Sigmoid colon (tissue), 7 donors: Measurements from ENCODE around the gene GALT. TPM values are rescaled to one million over a fixed set of nuclear protein-coding genes. Genes with fewer than 3 reads are reported as not detected.
A peak's percentile ranks its signal among the peaks of the same experiment; 100 is the strongest.

Experiments
- DNase-seq: peaks from one replicate; pipeline ENCODE4 v3.0.0-alpha.2; 2019
- H3K27ac ChIP-seq, 4 donors: fragments of 200-600 bp; sonication (generic); one replicate each; pipeline ENCODE4 v1.5.1; 2016 to 2019; ENCODE audit warnings: mild to moderate bottlenecking in 1 of 4
- H3K27me3 ChIP-seq, 3 donors: fragments of 200-600 bp; sonication (generic); one replicate each; pipeline ENCODE4 v1.5.1; 2019; ENCODE audit warnings: mild to moderate bottlenecking in 1 of 3
- H3K36me3 ChIP-seq, 4 donors: fragments of 200-600 bp; sonication (generic); one replicate each; pipeline ENCODE4 v1.5.1; 2016 to 2019
- H3K4me1 ChIP-seq, 4 donors: fragments of 200-600 bp; sonication (generic); one replicate each; pipeline ENCODE4 v1.5.1; 2017 to 2019
- H3K4me3 ChIP-seq, 4 donors: fragments of 200-600 bp; sonication (generic); one replicate each; pipeline ENCODE4 v1.5.1; 2017 to 2019; ENCODE audit warnings: mild to moderate bottlenecking in 2 of 4, moderate library complexity in 1 of 4
- H3K9me3 ChIP-seq, 4 donors: fragments of 200-600 bp in 3 of 4; sonication (generic) in 3 of 4; one replicate each; pipeline versions ENCODE4 v1.5.1 to v1.6.1; 2013 to 2019
- EP300 ChIP-seq, 4 donors: sonication (generic); formaldehyde crosslinking; IDR thresholded peaks; one replicate each; pipeline ENCODE4 v1.6.1; 2017; ENCODE audit warnings: antibody characterized with exemption in 4 of 4
- POLR2A ChIP-seq, 2 donors: fragments of 450-650 bp; IDR thresholded peaks; one replicate each; pipeline ENCODE4 v1.6.1; 2016; ENCODE audit warnings: antibody characterized with exemption in 2 of 2, mild to moderate bottlenecking in 2 of 2, moderate library complexity in 2 of 2
- POLR2AphosphoS5 ChIP-seq, 4 donors: sonication (generic); formaldehyde crosslinking; IDR thresholded peaks; one replicate each; pipeline ENCODE4 v1.6.1; 2017; ENCODE audit warnings: antibody characterized with exemption in 4 of 4
- WGBS, 2 donors: extraction: QIAGEN DNeasy Blood & Tissue Kit; methylation state at CpG; one replicate each; pipeline ENCODE4 v1.1.7; 2013; 5-methylcytosine and 5-hydroxymethylcytosine counted together
- intact Hi-C: fragments of 100-400 bp; cut with DNase I; formaldehyde crosslinking; loops from one replicate; pipeline ENCODE4 v1.15.1; 2023
- polyA plus RNA-seq, 3 donors: library from polyadenylated mRNA; stranded (reverse); fragments of 200-250 nt; gene quantifications; one replicate each; pipeline ENCODE4 v1.2.3, GENCODE V29; 2013
- total RNA-seq, 4 donors: library from RNA; depleted of rRNA; stranded (reverse); fragments of >200 nt; gene quantifications; one replicate each; pipeline ENCODE4 v1.1.0, GENCODE V29; 2016
- TF ChIP-seq, protein P1 (sequence below), 4 experiments: fragments of 450-650 bp in 3 of 4; fragments of 200-600 bp in 1 of 4; IDR thresholded peaks; one replicate each; pipeline ENCODE4 v1.5.1; 2016 to 2019; ENCODE audit warnings: antibody characterized with exemption in 4 of 4, mild to moderate bottlenecking in 3 of 4, moderate library complexity in 2 of 4
- donor health status: healthy with polysubstance abuse.
- donor health status: Bipolar disorder and iron deficiency.
- donor health status: healthy.

The GALT gene
- total and polyA plus RNA-seq, 7 donors, result 15.6 to 51.0 (median 33.1) TPM

DNA sequence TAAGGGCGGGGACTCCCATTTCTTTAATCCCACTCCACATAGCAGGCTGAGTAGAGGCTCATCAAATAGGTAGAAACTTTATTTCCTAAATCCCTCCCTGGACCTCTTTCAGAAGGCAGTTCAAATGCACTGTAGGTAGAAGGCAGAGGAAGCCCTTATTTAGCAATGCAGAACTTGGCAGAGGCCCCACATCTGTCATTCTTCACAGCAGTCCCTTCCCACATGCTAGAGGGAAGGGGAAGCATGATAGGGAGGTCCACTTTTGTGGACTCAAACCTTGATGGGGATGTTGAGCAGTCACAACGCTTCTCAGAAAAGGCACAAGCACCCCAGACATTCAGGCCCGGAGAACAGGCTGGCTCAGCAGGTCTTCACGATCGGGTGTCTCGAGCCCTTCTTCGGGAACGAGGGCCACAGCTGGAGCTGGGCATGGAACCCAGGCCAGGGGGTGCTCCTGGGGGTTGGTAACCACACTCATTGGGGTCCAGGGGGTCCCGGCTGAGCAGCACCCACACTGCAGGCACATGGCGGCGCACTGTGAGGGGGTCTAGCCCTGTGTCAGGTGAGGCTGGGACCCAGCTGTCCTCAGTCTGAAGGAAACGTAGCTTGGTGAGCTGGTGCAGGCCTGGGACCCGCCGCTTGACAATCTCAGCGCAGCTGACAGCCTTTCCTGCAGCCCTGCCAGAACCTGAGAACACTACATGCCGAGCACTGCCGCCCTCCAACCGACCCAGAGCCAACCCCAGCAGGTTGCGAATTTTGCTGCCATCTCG, 35.9 kb upstream of the GALT start:
- no peak for TF ChIP-seq POLR2AphosphoS5 (IDR thresholded peaks at IDR 0.05)
- TF ChIP-seq, protein P1, sequence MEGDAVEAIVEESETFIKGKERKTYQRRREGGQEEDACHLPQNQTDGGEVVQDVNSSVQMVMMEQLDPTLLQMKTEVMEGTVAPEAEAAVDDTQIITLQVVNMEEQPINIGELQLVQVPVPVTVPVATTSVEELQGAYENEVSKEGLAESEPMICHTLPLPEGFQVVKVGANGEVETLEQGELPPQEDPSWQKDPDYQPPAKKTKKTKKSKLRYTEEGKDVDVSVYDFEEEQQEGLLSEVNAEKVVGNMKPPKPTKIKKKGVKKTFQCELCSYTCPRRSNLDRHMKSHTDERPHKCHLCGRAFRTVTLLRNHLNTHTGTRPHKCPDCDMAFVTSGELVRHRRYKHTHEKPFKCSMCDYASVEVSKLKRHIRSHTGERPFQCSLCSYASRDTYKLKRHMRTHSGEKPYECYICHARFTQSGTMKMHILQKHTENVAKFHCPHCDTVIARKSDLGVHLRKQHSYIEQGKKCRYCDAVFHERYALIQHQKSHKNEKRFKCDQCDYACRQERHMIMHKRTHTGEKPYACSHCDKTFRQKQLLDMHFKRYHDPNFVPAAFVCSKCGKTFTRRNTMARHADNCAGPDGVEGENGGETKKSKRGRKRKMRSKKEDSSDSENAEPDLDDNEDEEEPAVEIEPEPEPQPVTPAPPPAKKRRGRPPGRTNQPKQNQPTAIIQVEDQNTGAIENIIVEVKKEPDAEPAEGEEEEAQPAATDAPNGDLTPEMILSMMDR (IDR thresholded peaks at IDR 0.05), result no peak
- TF ChIP-seq EP300 (IDR thresholded peaks at IDR 0.05), result no peak
- no peak for TF ChIP-seq POLR2A (IDR thresholded peaks at IDR 0.05)
- no peak for DNase-seq
- Histone ChIP-seq H3K36me3 (peaks cover 5 to 22% (median 13%) of the 10 kb centered on the region in 4 donors), H3K4me3 (peak overlapping the region in 1 of 4 donors; percentile 65), H3K4me1 (peaks cover 0 to 26% (median 21%) of the 10 kb centered on the region in 4 donors), H3K27me3 (no peaks in the 10 kb centered on the region), H3K27ac (peak overlapping the region in 1 of 4 donors; percentile 78), H3K9me3 (no peaks in the 10 kb centered on the region)
- intact Hi-C loops, result no loop called here
- WGBS, 2 donors, result 96 to 97% methylated on average over 20 of the region's 20 CpGs

DNA sequence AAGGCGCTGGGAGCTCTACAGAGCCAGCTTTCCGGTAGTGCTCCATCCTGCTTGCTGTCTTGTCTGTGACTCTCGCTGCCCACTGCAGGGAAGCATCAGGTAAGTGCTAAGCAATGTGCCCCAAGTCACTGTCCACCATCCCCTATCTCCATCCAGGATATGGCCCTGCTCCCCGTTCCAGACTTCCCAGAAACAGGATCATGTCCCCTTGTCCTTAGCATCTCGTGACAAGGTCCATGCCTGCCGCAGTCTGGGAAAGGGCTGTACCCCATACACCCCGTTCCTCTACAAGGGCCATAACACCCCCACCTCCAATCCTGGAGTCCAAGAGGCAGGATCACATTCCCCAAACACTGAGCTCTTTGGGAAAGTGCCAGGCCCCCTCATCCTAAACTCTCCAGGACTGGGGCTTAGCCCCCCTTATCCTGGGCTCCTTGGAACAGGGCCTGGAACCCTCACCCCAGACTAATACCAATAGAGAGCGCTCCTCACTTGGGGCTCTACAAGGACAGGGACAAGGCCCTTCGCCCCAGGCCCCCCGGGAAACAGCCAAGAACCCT, 35.1 kb upstream of the GALT start:
- DNase-seq, result peak; percentile 73
- intact Hi-C loops, result no loop called here
- H3K27ac ChIP-seq, result peak overlapping the region; percentile 78 to 84 (median 82)
- 38 to 64% methylated on average over 10 of the region's 10 CpGs for WGBS, 2 donors
- H3K9me3 ChIP-seq, result no peaks in the 10 kb centered on the region
- peak overlapping the region; percentile 61 to 70 (median 65) for H3K4me3 ChIP-seq
- peaks cover 0 to 26% (median 21%) of the 10 kb centered on the region in 4 donors for H3K4me1 ChIP-seq
- TF ChIP-seq POLR2A (IDR thresholded peaks at IDR 0.05) (no peak), EP300 (IDR thresholded peaks at IDR 0.05) (no peak), POLR2AphosphoS5 (IDR thresholded peaks at IDR 0.05) (no peak)
- TF ChIP-seq, protein P1 (IDR thresholded peaks at IDR 0.05), result no peak
- peaks cover 5 to 29% (median 16%) of the 10 kb centered on the region in 4 donors for H3K36me3 ChIP-seq
- no peaks in the 10 kb centered on the region for H3K27me3 ChIP-seq

DNA sequence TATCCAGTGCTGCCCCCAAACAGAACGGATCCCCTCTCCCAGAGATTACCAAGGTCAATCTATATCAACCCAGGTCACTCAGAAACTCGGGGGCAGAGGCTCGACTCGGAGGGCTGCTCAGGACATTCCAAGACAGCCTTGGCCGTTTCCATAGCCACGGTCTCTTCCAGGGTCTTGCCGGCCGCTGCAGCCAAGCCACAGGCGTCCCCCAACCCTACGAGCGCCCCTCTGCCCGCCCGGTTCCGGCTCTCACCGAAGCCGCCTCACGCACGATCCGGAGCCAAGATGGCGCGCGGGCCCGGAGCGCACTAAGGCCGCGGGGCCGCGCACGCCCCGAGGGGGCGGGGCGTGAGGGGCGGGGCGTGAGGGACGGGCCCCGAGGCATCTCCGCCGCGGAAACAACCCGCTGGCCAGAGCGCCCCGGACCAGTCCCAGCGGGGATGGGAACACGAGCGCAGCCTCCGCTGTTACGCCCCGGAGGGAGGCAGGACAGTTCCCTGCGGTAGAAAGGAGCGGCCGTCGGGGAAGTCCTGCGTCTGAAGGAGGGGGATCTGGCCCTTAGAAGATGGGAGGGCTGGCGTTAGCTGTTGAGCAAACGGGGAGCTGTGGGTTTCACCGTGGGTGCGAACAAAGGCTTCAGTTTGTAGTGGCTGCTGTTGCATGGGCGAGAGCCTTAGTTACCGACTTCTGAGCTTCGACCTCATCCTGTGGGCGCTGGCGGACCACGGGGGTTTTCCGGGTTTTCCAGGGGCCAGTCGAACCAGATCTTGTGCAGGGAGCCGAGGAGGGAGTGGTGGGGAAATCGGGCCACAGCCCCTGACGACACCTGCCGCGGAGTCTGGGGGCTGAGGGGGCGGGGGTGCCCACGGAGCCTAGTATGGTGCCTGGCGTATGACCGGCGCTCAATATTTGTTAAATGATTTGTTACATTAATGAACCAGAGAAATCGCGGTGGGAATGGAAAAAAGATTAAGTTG, 34.4 kb upstream of the GALT start, which contains the start of gene RPP25L:
RPP25L (minus strand) TSS at position 287 of the 977 bp plus-strand sequence. CDS start 801 bp downstream, outside the sequence.
- Histone ChIP-seq H3K36me3 (peaks cover 13 to 37% (median 23%) of the 10 kb centered on the region in 4 donors), H3K27me3 (no peaks in the 10 kb centered on the region), H3K27ac (peak within 1 kb of the TSS; percentile 78 to 84 (median 82)), H3K9me3 (no peaks in the 10 kb centered on the region), H3K4me1 (peaks cover 0 to 26% (median 21%) of the 10 kb centered on the region in 4 donors), H3K4me3 (peak within 1 kb of the TSS; percentile 61 to 70 (median 65))
- TF ChIP-seq POLR2A (IDR thresholded peaks at IDR 0.05) (peak; percentile 55 to 76), POLR2AphosphoS5 (IDR thresholded peaks at IDR 0.05) (peak; percentile 90 to 98 (median 94)), EP300 (IDR thresholded peaks at IDR 0.05) (no peak)
- TF ChIP-seq, protein P1 (IDR thresholded peaks at IDR 0.05), result no peak
- intact Hi-C loops, result loop anchor here (1.0 to 2.0 kb wide), 4 partner anchors 22 to 154 kb away; partner anchors contain the start of genes DNAI1 and FAM219A
- WGBS, 2 donors, result 0 to 1% methylated on average over 77 of the region's 77 CpGs
- DNase-seq, result peak; percentile 94

DNA sequence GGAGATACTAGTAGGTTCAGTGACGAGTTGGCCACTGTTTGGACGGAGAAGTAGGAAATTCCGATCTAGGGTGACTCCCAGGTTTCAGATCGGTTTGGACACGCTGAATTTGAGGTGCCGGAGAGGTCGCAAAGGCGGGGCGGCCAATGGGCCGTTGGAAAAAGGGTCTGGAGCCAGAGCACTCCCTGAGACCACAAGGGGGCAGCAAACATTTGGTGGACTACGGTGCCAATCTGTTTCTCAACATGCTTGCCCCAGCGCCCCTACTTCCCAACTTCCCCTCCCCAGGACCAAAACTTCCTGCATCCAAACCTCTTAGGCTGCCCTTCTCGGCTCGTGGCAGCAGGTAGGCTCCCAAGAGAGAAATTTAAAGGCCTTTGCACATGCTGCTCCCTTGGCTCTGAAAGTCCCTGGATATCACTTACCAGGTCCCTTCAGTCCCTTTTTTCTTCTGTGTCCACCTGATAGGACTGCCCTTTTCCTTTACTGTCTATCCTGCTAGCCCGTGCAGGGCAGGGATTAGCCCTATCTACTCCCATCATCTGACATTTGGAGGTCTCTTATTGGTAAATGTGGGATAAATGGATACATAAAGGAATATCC, 33.6 kb upstream of the GALT start:
- 2 to 3% methylated on average over 15 of the region's 15 CpGs for WGBS, 2 donors
- Histone ChIP-seq H3K4me1 (peaks cover 0 to 26% (median 21%) of the 10 kb centered on the region in 4 donors), H3K36me3 (peaks cover 14 to 45% (median 30%) of the 10 kb centered on the region in 4 donors), H3K9me3 (no peaks in the 10 kb centered on the region), H3K27ac (peak overlapping the region; percentile 78 to 84 (median 82)), H3K4me3 (peak overlapping the region; percentile 61 to 70 (median 65)), H3K27me3 (no peaks in the 10 kb centered on the region)
- intact Hi-C loops, result loop anchor here (1.0 to 2.0 kb wide), 4 partner anchors 21 to 155 kb away; partner anchors contain the start of genes DNAI1 and FAM219A
- TF ChIP-seq, protein P1 (IDR thresholded peaks at IDR 0.05), result peak; percentile 55 to 88 (median 79)
- peak in 2 of 4 donors; percentile 16 to 29 for TF ChIP-seq POLR2AphosphoS5 (IDR thresholded peaks at IDR 0.05)
- TF ChIP-seq EP300 (IDR thresholded peaks at IDR 0.05), result no peak
- TF ChIP-seq POLR2A (IDR thresholded peaks at IDR 0.05), result no peak
- DNase-seq, result peak; percentile 90
